Type B pancreatic cell (in vitro differentiated cells): Measurements from ENCODE around the gene CHPT1. TPM values are rescaled to one million over a fixed set of nuclear protein-coding genes. Genes with fewer than 3 reads are reported as not detected.
"Not testable (repeated sequence)": the region's sequence is repeated elsewhere in the genome, so short reads cannot be mapped to it uniquely, and the experiment has no call there.

Experiments
- DNase-seq: peaks from one replicate; pipeline ENCODE4 v3.0.0; 2021; ENCODE audit warnings: mixed read lengths; ENCODE audit not compliant: unreplicated experiment; ENCODE audit errors: extremely low spot score
- H3K27ac Mint-ChIP-seq: 2 replicates; pipeline ENCODE4 v1.8.0; 2021; ENCODE audit warnings: mild to moderate bottlenecking, mixed read lengths
- H3K27me3 Mint-ChIP-seq: 2 replicates; pipeline ENCODE4 v1.8.0; 2021; ENCODE audit warnings: mixed read lengths
- H3K36me3 Mint-ChIP-seq: 2 replicates; pipeline ENCODE4 v1.8.0; 2021; ENCODE audit warnings: mixed read lengths
- H3K4me1 Mint-ChIP-seq: one replicate; pipeline ENCODE4 v1.8.0; 2021; ENCODE audit warnings: mixed read lengths; ENCODE audit not compliant: unreplicated experiment
- H3K4me3 Mint-ChIP-seq: 2 replicates; pipeline ENCODE4 v1.8.0; 2021; ENCODE audit warnings: mild to moderate bottlenecking, mixed read lengths
- H3K9me3 Mint-ChIP-seq: 2 replicates; pipeline ENCODE4 v1.8.0; 2021; ENCODE audit warnings: mixed read lengths
- total RNA-seq: library from RNA; stranded (reverse); gene quantifications from 2 replicates; pipeline ENCODE4 v1.2.1, GENCODE V29; 2021; ENCODE audit warnings: low replicate concordance
- TF ChIP-seq, protein P1 (sequence below): fragments of 200-600 bp; sonication (generic); conservative IDR thresholded peaks from 2 replicates; pipeline ENCODE4 v1.5.0; 2021; ENCODE audit warnings: antibody characterized with exemption, mild to moderate bottlenecking

The CHPT1 gene
- total RNA-seq, 1 donor from 2014 or later = 35.2 TPM

DNA sequence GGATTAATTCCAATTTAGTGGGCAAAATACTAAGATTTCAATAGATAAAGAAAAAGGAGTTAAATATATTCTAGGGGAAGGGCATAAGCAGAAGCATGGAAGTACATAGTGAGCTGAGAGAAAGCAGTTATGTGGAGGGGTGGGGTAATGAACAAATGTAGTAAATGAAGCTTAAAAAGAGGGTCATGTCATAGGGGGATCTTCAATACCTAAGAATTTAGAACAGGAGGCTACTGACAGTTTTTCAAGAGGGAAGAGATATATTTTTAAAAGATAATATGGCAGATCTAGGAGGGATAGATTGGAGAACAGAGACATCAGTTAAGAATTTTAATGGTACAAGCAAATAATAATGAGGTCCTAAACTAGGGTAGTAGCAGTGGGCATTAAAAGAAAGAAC is 32.4 kb downstream of the CHPT1 start:
- H3K36me3 Mint-ChIP-seq = peaks cover 24% of the 10 kb centered on the region
- H3K4me1 Mint-ChIP-seq = no peaks in the 10 kb centered on the region
- no peak for DNase-seq
- no peaks in the 10 kb centered on the region for H3K9me3 Mint-ChIP-seq
- no peak overlapping the region for H3K4me3 Mint-ChIP-seq
- H3K27me3 Mint-ChIP-seq = no peaks in the 10 kb centered on the region
- H3K27ac Mint-ChIP-seq = no peak overlapping the region
- TF ChIP-seq, protein P1, sequence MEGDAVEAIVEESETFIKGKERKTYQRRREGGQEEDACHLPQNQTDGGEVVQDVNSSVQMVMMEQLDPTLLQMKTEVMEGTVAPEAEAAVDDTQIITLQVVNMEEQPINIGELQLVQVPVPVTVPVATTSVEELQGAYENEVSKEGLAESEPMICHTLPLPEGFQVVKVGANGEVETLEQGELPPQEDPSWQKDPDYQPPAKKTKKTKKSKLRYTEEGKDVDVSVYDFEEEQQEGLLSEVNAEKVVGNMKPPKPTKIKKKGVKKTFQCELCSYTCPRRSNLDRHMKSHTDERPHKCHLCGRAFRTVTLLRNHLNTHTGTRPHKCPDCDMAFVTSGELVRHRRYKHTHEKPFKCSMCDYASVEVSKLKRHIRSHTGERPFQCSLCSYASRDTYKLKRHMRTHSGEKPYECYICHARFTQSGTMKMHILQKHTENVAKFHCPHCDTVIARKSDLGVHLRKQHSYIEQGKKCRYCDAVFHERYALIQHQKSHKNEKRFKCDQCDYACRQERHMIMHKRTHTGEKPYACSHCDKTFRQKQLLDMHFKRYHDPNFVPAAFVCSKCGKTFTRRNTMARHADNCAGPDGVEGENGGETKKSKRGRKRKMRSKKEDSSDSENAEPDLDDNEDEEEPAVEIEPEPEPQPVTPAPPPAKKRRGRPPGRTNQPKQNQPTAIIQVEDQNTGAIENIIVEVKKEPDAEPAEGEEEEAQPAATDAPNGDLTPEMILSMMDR = no peak

DNA sequence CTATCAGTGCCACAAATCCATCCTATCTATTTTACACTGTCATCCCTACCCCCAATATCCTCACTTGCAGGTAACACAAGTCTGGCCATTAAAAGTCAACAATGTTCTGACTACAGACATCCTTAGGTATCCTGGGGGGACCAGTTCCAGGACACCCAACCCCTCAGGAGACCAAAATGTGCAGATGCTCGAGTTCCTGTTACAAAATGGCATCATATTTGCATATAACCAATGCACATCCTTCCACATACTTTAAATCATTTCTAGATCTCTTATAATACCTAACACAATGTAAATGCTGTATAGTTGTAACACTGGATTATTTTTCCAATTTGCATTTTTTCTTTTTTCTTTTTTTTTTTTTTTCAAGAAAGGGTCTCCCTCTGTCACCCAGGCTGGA is 34.9 kb downstream of the CHPT1 start:
- TF ChIP-seq, protein P1 = no peak
- H3K9me3 Mint-ChIP-seq = no peaks in the 10 kb centered on the region
- H3K27me3 Mint-ChIP-seq = no peaks in the 10 kb centered on the region
- DNase-seq = no peak
- H3K4me1 Mint-ChIP-seq = no peaks in the 10 kb centered on the region
- H3K4me3 Mint-ChIP-seq = no peak overlapping the region
- H3K27ac Mint-ChIP-seq = no peak overlapping the region
- H3K36me3 Mint-ChIP-seq = peaks cover 19% of the 10 kb centered on the region

DNA sequence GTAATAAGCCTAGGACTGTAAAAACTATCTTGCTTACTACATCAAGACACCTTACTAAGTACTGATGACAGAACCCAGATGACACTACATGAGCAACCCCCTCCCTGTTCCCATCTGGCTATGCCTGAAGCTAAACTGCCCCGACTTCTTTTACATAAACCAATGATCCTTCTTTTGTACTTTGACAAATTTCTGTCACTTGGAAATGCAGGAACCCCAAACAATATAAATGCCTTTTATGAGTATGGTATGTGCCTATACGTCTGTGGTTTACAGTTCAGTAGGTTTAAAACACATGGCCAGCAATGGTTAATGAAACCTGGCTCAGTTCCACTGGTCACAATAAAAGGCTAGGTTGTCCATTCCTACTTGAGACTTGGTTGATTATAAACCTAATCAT is 35.7 kb downstream of the CHPT1 start:
- TF ChIP-seq, protein P1 = no peak
- H3K9me3 Mint-ChIP-seq = no peaks in the 10 kb centered on the region
- H3K4me3 Mint-ChIP-seq = no peak overlapping the region
- H3K4me1 Mint-ChIP-seq = no peaks in the 10 kb centered on the region
- DNase-seq = no peak
- H3K27ac Mint-ChIP-seq = no peak overlapping the region
- no peaks in the 10 kb centered on the region for H3K27me3 Mint-ChIP-seq
- H3K36me3 Mint-ChIP-seq = peaks cover 23% of the 10 kb centered on the region

DNA sequence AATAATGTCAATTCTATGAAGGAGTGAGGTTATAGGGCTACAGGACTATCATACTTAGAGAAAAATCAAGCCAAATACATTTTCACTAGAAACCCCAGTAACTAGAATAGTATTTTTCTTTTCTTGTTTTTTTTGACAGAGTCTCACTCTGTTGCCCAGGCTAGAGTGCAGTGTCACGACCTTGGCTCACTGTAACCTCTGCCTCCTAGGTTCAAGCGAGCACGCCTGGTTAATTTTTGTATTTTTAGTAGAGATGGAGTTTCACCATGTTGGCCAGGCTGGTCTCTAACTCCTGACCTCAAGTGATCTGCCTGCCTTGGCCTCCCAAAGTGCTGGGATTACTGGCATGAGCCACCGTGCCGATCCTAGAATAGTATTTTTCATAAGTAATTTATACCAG is 37.0 kb downstream of the CHPT1 start:
- not testable (repeated sequence) for H3K9me3 Mint-ChIP-seq, DNase-seq, H3K4me1 Mint-ChIP-seq, H3K4me3 Mint-ChIP-seq, H3K27ac Mint-ChIP-seq, H3K27me3 Mint-ChIP-seq
- peaks cover 23% of the 10 kb centered on the region for H3K36me3 Mint-ChIP-seq

DNA sequence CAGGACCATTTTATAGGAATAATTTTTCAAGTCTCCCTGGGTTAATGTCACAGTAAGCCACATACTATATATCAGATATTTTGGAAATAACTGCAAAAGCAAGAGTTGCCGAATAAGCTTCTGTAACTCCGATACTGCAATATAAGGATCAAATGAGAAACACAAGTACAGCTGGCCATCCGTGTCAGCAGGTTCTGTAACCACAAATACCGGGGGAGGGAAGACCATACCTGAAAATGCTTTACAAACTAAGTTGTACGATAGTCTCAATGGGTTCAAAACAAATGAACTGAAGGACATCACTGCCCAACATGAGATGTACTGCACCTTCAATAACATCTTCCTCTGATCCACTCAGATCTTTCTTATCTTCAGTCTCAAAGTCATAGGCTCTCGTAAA is 40.0 kb downstream of the CHPT1 start:
- Mint-ChIP-seq H3K4me1 (no peaks in the 10 kb centered on the region), H3K27me3 (no peaks in the 10 kb centered on the region), H3K36me3 (peaks cover 18% of the 10 kb centered on the region), H3K27ac (no peak overlapping the region), H3K4me3 (no peak overlapping the region), H3K9me3 (no peaks in the 10 kb centered on the region)
- TF ChIP-seq, protein P1 = no peak
- DNase-seq = no peak

DNA sequence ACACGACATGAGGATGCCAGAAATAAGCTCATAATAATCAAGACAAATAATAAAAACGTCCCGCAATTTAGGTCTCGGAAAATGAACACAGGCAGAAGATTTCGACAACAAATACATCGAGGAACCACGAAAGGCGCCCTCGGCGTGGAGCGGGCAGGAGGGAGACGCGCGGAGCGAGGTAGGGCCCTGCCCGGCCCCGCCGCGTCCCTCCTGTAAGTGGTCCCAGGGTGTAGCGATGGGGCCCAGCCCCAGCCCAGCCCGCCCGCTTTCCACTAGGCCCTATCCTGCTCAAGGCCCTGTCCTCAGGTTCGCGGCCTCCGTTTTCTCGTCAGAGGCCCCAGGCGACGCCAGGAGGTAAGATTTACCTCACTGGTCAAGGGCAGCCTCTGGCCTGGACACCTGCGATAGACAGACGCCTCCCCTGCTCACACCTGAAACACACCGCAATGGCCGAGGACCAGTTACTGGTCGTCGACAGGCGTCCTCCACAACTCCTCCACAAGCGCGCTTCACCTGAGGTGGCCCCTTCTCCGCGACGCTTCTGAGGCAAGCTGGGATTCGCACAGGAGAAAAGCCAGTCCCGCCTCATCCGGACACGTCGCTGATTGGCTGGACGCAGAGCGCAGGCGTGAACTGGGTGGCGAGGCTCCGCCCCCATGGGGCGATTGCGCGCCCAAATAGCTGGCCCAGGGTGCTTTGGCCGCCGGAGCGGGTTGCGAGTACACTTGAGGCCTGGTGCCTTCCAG is 41.7 kb downstream of the CHPT1 start, which contains the start of gene SYCP3:
Gene SYCP3 (minus strand): TSS at position 543 of the 746 bp plus-strand sequence. CDS start 1,527 bp downstream, outside the sequence.
- no peak within 1 kb of the TSS for H3K4me3 Mint-ChIP-seq
- no peaks in the 10 kb centered on the region for H3K9me3 Mint-ChIP-seq
- H3K27me3 Mint-ChIP-seq = no peaks in the 10 kb centered on the region
- TF ChIP-seq, protein P1 = no peak
- peaks cover 19% of the 10 kb centered on the region for H3K36me3 Mint-ChIP-seq
- DNase-seq = no peak
- H3K4me1 Mint-ChIP-seq = no peaks in the 10 kb centered on the region
- no peak within 1 kb of the TSS for H3K27ac Mint-ChIP-seq
